ENCODE results near the gene ZNF287.

DNA sequence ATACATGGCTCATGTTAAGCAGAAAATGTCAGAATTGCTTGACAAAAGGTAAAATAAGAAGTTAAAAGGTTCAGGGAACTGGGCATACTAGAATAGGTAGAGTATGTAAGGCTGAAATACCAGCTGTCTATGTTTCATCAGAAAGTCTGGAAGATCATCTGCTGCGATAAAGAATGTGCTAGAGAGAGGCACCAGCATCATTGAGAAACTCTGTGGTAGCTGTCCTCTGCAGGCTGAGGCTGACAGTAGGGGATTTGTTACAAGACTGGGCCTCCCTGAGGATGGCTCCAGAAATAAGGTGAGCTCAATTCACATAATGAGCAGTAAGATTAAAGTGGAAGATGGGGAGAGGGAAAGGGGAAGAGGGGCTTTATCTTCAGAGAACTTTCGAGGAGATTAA is 4.5 kb upstream of the ZNF287 start:
- no peak for TF ChIP-seq POLR2A (IDR thresholded peaks at IDR 0.05)
- TF ChIP-seq, protein P1, sequence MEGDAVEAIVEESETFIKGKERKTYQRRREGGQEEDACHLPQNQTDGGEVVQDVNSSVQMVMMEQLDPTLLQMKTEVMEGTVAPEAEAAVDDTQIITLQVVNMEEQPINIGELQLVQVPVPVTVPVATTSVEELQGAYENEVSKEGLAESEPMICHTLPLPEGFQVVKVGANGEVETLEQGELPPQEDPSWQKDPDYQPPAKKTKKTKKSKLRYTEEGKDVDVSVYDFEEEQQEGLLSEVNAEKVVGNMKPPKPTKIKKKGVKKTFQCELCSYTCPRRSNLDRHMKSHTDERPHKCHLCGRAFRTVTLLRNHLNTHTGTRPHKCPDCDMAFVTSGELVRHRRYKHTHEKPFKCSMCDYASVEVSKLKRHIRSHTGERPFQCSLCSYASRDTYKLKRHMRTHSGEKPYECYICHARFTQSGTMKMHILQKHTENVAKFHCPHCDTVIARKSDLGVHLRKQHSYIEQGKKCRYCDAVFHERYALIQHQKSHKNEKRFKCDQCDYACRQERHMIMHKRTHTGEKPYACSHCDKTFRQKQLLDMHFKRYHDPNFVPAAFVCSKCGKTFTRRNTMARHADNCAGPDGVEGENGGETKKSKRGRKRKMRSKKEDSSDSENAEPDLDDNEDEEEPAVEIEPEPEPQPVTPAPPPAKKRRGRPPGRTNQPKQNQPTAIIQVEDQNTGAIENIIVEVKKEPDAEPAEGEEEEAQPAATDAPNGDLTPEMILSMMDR (IDR thresholded peaks at IDR 0.05), result no peak
